ENCODE data around the gene SAMM50. TPM values are rescaled to one million over a fixed set of nuclear protein-coding genes. Genes with fewer than 3 reads are reported as not detected.
A peak's percentile ranks its signal among the peaks of the same experiment; 100 is the strongest.

Gene SAMM50
- polyA plus RNA-seq, 3 donors: 17.0 to 70.0 (median 62.5) TPM

DNA sequence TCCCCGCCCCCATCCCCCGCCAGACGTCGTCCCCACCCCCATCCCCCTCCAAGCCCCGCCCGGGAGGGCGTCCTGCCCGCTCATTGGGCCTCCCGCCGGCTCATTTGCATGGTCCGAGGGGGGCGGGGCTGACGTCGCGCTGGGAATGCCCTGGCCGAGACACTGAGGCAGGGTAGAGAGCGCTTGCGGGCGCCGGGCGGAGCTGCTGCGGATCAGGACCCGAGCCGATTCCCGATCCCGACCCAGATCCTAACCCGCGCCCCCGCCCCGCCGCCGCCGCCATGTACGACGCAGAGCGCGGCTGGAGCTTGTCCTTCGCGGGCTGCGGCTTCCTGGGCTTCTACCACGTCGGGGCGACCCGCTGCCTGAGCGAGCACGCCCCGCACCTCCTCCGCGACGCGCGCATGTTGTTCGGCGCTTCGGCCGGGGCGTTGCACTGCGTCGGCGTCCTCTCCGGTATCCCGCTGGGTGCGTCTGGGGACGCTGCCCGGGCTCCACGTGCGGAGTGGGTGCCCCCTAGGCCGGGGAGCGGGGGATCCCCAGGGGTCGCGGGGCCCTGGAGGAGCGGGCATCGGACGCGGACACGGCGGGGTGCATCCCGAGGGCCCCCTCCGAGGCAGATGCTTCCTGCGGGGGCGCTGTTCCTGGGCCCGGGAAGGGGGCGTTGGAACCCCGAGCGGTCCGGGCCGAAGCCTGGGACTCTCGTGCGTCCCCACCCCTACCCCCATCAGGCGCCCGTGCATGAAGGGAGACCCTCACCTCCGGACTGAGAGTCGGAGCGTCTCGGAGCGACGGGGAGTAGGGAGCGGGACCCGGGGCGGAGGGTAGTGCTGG, 31.4 kb upstream of the SAMM50 start, which contains the start of gene PNPLA3:
TSS of gene PNPLA3 (plus strand) at position 175 of the 834 bp plus-strand sequence. CDS start at position 282, 107 bp downstream.
- Histone ChIP-seq H2AFZ (ENCODE audit: insufficient read depth, low read depth, low read length, poor library complexity, severe bottlenecking) (peak within 1 kb of the TSS; percentile 78), H3K27ac (ENCODE audit: low read depth in 1 of 2, low read length in 2 of 2) (no peak within 1 kb of the TSS), H3K79me2 (ENCODE audit: insufficient read depth, low read length) (no peaks in the 10 kb centered on the region), H4K20me1 (ENCODE audit: insufficient read depth, low read length) (no peaks in the 10 kb centered on the region), H3K27me3 (ENCODE audit: control insufficient read depth in 2 of 2, insufficient read depth in 2 of 2, low read length in 2 of 2) (peaks cover 13 to 38% of the 10 kb centered on the region in 2 donors), H3K9ac (ENCODE audit: insufficient read depth, low read length, poor library complexity, severe bottlenecking) (peak within 1 kb of the TSS; percentile 57), H3K4me1 (ENCODE audit: control insufficient read depth in 1 of 2, insufficient read depth in 2 of 2, low read length in 2 of 2) (peaks cover 20 to 21% of the 10 kb centered on the region in 2 donors), H3K36me3 (replicated peaks in 1 of 2; ENCODE audit: control insufficient read depth in 1 of 2, insufficient read depth in 2 of 2, low read length in 2 of 2) (no peaks in the 10 kb centered on the region), H3K4me2 (replicated peaks; ENCODE audit: extremely low read depth, low read length, poor library complexity, severe bottlenecking) (peak within 1 kb of the TSS; percentile 82), H3K4me3 (replicated peaks in 1 of 3; ENCODE audit: low read depth in 2 of 3, low read length in 3 of 3) (peak within 1 kb of the TSS; percentile 26 to 66 (median 31)), H3K9me3 (replicated peaks in 1 of 2; ENCODE audit: control insufficient read depth in 1 of 2, insufficient read depth in 1 of 2, low read length in 2 of 2) (peaks cover 5 to 7% of the 10 kb centered on the region in 2 donors)
- Mint-ChIP-seq H3K9me3 (peaks cover 0 to 15% (median 13%) of the 10 kb centered on the region in 7 donors), H3K4me3 (peak within 1 kb of the TSS; percentile 71 to 83), H3K4me1 (peaks cover 16% of the 10 kb centered on the region), H3K36me3 (peaks cover 0 to 2% of the 10 kb centered on the region in 2 donors), H3K27me3 (ENCODE audit: low read depth in 3 of 3) (peaks cover 31 to 51% (median 41%) of the 10 kb centered on the region in 3 donors), H3K27ac (no peak within 1 kb of the TSS)
- TF ChIP-seq, protein P1, sequence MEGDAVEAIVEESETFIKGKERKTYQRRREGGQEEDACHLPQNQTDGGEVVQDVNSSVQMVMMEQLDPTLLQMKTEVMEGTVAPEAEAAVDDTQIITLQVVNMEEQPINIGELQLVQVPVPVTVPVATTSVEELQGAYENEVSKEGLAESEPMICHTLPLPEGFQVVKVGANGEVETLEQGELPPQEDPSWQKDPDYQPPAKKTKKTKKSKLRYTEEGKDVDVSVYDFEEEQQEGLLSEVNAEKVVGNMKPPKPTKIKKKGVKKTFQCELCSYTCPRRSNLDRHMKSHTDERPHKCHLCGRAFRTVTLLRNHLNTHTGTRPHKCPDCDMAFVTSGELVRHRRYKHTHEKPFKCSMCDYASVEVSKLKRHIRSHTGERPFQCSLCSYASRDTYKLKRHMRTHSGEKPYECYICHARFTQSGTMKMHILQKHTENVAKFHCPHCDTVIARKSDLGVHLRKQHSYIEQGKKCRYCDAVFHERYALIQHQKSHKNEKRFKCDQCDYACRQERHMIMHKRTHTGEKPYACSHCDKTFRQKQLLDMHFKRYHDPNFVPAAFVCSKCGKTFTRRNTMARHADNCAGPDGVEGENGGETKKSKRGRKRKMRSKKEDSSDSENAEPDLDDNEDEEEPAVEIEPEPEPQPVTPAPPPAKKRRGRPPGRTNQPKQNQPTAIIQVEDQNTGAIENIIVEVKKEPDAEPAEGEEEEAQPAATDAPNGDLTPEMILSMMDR (IDR thresholded peaks at IDR 0.05): no peak
- WGBS (ENCODE audit: insufficient coverage): 3% methylated on average over 92 of the region's 100 CpGs
- intact Hi-C loops (cut with micrococcal nuclease): no loop called here
- DNase-seq: peak; percentile 23 to 72 (median 53)

DNA sequence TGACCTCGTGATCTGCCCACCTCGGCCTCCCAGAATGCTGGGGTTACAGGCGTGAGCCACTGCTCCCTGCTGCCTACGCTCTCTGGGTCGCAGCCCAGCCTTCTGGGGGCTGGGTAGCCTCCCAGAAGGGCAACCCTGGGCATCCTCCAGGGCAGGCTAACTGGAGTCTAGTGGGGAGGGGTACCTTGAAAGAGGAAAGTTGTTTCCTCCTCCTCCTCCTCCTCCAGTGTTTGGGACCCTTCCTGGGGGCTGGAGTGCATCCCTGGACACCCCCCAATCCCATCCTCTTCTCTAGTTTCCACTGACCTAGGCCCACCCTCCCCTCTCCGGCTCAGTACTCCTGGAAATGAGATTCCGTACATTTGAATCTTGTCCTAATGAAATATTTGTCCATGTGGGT, 30.4 kb upstream of the SAMM50 start:
- Histone ChIP-seq H3K9me3 (replicated peaks in 1 of 2; ENCODE audit: control insufficient read depth in 1 of 2, insufficient read depth in 1 of 2, low read length in 2 of 2) (peaks cover 5 to 7% of the 10 kb centered on the region in 2 donors), H3K4me3 (replicated peaks in 1 of 3; ENCODE audit: low read depth in 2 of 3, low read length in 3 of 3) (no peak overlapping the region), H3K27me3 (ENCODE audit: control insufficient read depth in 2 of 2, insufficient read depth in 2 of 2, low read length in 2 of 2) (peaks cover 13 to 38% of the 10 kb centered on the region in 2 donors), H3K4me2 (replicated peaks; ENCODE audit: extremely low read depth, low read length, poor library complexity, severe bottlenecking) (no peak overlapping the region), H3K36me3 (replicated peaks in 1 of 2; ENCODE audit: control insufficient read depth in 1 of 2, insufficient read depth in 2 of 2, low read length in 2 of 2) (no peaks in the 10 kb centered on the region), H4K20me1 (ENCODE audit: insufficient read depth, low read length) (no peaks in the 10 kb centered on the region), H2AFZ (ENCODE audit: insufficient read depth, low read depth, low read length, poor library complexity, severe bottlenecking) (no peak overlapping the region), H3K4me1 (ENCODE audit: control insufficient read depth in 1 of 2, insufficient read depth in 2 of 2, low read length in 2 of 2) (peaks cover 22 to 23% of the 10 kb centered on the region in 2 donors), H3K9ac (ENCODE audit: insufficient read depth, low read length, poor library complexity, severe bottlenecking) (no peak overlapping the region), H3K79me2 (ENCODE audit: insufficient read depth, low read length) (no peaks in the 10 kb centered on the region), H3K27ac (ENCODE audit: low read depth in 1 of 2, low read length in 2 of 2) (no peak overlapping the region)
- Mint-ChIP-seq H3K27ac (no peak overlapping the region), H3K9me3 (peaks cover 0 to 15% (median 13%) of the 10 kb centered on the region in 7 donors), H3K27me3 (ENCODE audit: low read depth in 3 of 3) (peaks cover 28 to 48% (median 43%) of the 10 kb centered on the region in 3 donors), H3K4me1 (peaks cover 21% of the 10 kb centered on the region), H3K4me3 (peak overlapping the region; percentile 63 to 73), H3K36me3 (peaks cover 0 to 2% of the 10 kb centered on the region in 2 donors)
- intact Hi-C loops (cut with micrococcal nuclease): no loop called here
- TF ChIP-seq, protein P1 (IDR thresholded peaks at IDR 0.05): no peak
- DNase-seq: no peak
- 72% methylated on average over 6 of the region's 7 CpGs for WGBS (ENCODE audit: insufficient coverage)
